SK-N-SH treated with all-trans-retinoic acid at 6 μM for 48 hours (cell line): Measurements from ENCODE around the gene MAGI3.
"Not testable (repeated sequence)": the region's sequence is repeated elsewhere in the genome, so short reads cannot be mapped to it uniquely, and the experiment has no call there.

Experiments used
- ATAC-seq: fragments of 200-7000 bp; cut with Tn5 transposase; 3 replicates; pipeline ENCODE4 v1.9.1; 2020; ENCODE audit warnings: mild to moderate bottlenecking, moderate library complexity
- ARNTL ChIP-seq: fragments of 450-650 bp; formaldehyde crosslinking; IDR thresholded peaks from 2 replicates; pipeline ENCODE4 v1.5.0; 2020; ENCODE audit warnings: low read depth, mild to moderate bottlenecking, moderate library complexity, borderline replicate concordance
- BACH2 ChIP-seq: fragments of 250-450 bp; sonication (Bioruptor Pico); IDR thresholded peaks from 2 replicates; pipeline ENCODE4 v1.9.0; 2021; ENCODE audit warnings: mild to moderate bottlenecking, borderline replicate concordance
- CREB5 ChIP-seq: fragments of 250-450 bp; sonication (Bioruptor Pico); IDR thresholded peaks from 2 replicates; pipeline ENCODE4 v1.5.1; 2020; ENCODE audit warnings: low read depth, mild to moderate bottlenecking, moderate library complexity
- CSDC2 ChIP-seq: fragments of 250-450 bp; sonication (Bioruptor Pico); IDR thresholded peaks from 2 replicates; pipeline ENCODE4 v1.5.0; 2020; ENCODE audit warnings: mild to moderate bottlenecking, moderate library complexity
- ESRRG ChIP-seq: fragments of 250-450 bp; sonication (Bioruptor Pico); IDR thresholded peaks from 2 replicates; pipeline ENCODE4 v1.6.1; 2021; ENCODE audit warnings: mild to moderate bottlenecking
- GLIS3 ChIP-seq: fragments of 250-450 bp; sonication (Bioruptor Pico); IDR thresholded peaks from 2 replicates; pipeline ENCODE4 v1.5.0; 2020; ENCODE audit warnings: mild to moderate bottlenecking, moderate library complexity
- ISL1 ChIP-seq: fragments of 250-450 bp; sonication (Bioruptor Pico); IDR thresholded peaks from 2 replicates; pipeline ENCODE4 v2.1.2; 2022; ENCODE audit warnings: mild to moderate bottlenecking, moderate library complexity
- PATZ1 ChIP-seq: fragments of 250-450 bp; sonication (Bioruptor Pico); IDR thresholded peaks from 2 replicates; pipeline ENCODE4 v1.8.0; 2020; ENCODE audit warnings: mild to moderate bottlenecking, moderate library complexity, borderline replicate concordance
- PPARA ChIP-seq: fragments of 250-450 bp; sonication (Bioruptor Pico); IDR thresholded peaks from 2 replicates; pipeline ENCODE4 v1.5.0; 2020; ENCODE audit warnings: mild to moderate bottlenecking, borderline replicate concordance
- RARB ChIP-seq: fragments of 250-450 bp; sonication (Bioruptor Pico); IDR thresholded peaks from 2 replicates; pipeline ENCODE4 v1.8.0; 2021; ENCODE audit warnings: mild to moderate bottlenecking, moderate library complexity
- SNAI2 ChIP-seq: fragments of 250-450 bp; sonication (Bioruptor Pico); IDR thresholded peaks from 2 replicates; pipeline ENCODE4 v1.5.0; 2020; ENCODE audit warnings: mild to moderate bottlenecking, moderate library complexity
- TCF4 ChIP-seq: fragments of 250-450 bp; sonication (Bioruptor Pico); IDR thresholded peaks from 2 replicates; pipeline ENCODE4 v1.8.0; 2021; ENCODE audit warnings: mild to moderate bottlenecking, moderate library complexity, borderline replicate concordance
- TOX ChIP-seq: fragments of 250-450 bp; sonication (Bioruptor Pico); IDR thresholded peaks from 2 replicates; pipeline ENCODE4 v1.8.0; 2021; ENCODE audit warnings: mild to moderate bottlenecking, moderate library complexity, borderline replicate concordance
- TSHZ2 ChIP-seq: fragments of 250-450 bp; sonication (Bioruptor Pico); IDR thresholded peaks from 2 replicates; pipeline ENCODE4 v1.5.0; 2020; ENCODE audit warnings: mild to moderate bottlenecking, moderate library complexity
- ZFP3 ChIP-seq: fragments of 250-450 bp; sonication (Bioruptor Pico); IDR thresholded peaks from 2 replicates; pipeline ENCODE4 v1.5.0; 2020; ENCODE audit warnings: mild to moderate bottlenecking, moderate library complexity
- ZNF565 ChIP-seq: fragments of 450-650 bp; formaldehyde crosslinking; conservative IDR thresholded peaks from 2 replicates; pipeline ENCODE4 v1.5.0; 2020; ENCODE audit warnings: low read depth, mild to moderate bottlenecking, moderate library complexity
- ZNF70 ChIP-seq: fragments of 450-650 bp; formaldehyde crosslinking; IDR thresholded peaks from 2 replicates; pipeline ENCODE4 v1.5.0; 2020; ENCODE audit warnings: mild to moderate bottlenecking, moderate library complexity
- ZNF8 ChIP-seq: fragments of 450-650 bp; formaldehyde crosslinking; IDR thresholded peaks from 2 replicates; pipeline ENCODE4 v1.5.0; 2020; ENCODE audit warnings: mild to moderate bottlenecking, moderate library complexity
- TF ChIP-seq, protein P1 (sequence below): fragments of 250-450 bp; sonication (Bioruptor Pico); IDR thresholded peaks from 2 replicates; pipeline ENCODE4 v1.5.1; 2021; ENCODE audit warnings: mild to moderate bottlenecking, moderate library complexity

Gene MAGI3

GRCh38 chr1:113415310-113416070 is 25.2 kb downstream of the MAGI3 start:
- peak; percentile 78 for ATAC-seq
- TF ChIP-seq TCF4 (CRISPR knock-in tag), result no peak
- no peak for TF ChIP-seq TSHZ2 (CRISPR knock-in tag)
- no peak for TF ChIP-seq ESRRG
- no peak for TF ChIP-seq SNAI2 (CRISPR knock-in tag)
- no peak for TF ChIP-seq ZNF70 (CRISPR knock-in tag)
- no peak for TF ChIP-seq ZFP3 (CRISPR knock-in tag)
- no peak for TF ChIP-seq CREB5
- no peak for TF ChIP-seq PATZ1 (CRISPR knock-in tag)
- TF ChIP-seq TOX (CRISPR knock-in tag), result no peak
- TF ChIP-seq ZNF8, result no peak
- no peak for TF ChIP-seq ISL1 (CRISPR knock-in tag)
- TF ChIP-seq ZNF565, result no peak
- no peak for TF ChIP-seq ARNTL (CRISPR knock-in tag)
- TF ChIP-seq, all 23 proteins: peak for 0

GRCh38 chr1:113416071-113416470 is 25.8 kb downstream of the MAGI3 start:
- not testable (repeated sequence) for ATAC-seq

DNA sequence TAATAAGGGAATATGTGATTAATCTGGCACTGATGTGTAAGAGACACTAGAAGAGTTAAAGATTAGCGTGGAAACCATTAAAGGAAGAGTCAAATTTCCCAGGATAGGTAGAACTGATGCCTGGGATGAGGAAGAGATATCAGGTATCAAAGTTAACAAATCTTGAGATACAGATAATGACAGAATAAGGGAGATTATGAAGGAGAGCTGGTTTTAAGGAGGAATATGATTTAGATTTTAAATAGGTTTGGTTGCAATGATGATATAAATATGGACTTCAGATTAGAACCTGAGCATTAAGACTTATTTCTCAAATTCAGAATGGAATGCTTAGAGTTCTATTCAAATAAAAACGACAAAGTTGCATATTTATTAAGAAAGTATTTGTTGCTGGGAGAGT is 26.2 kb downstream of the MAGI3 start:
- TF ChIP-seq PPARA (CRISPR knock-in tag) (no peak), TSHZ2 (CRISPR knock-in tag) (no peak)
- TF ChIP-seq, all 23 proteins: peak for 0
- ATAC-seq, result peak; percentile 37; the same call in 2 of the 3 replicates

GRCh38 chr1:113422315-113423068 is 32.2 kb downstream of the MAGI3 start:
- ATAC-seq, result no peak
- TF ChIP-seq TSHZ2 (CRISPR knock-in tag) (no peak), GLIS3 (no peak), ZNF70 (CRISPR knock-in tag) (no peak), ARNTL (CRISPR knock-in tag) (no peak), TOX (CRISPR knock-in tag) (no peak), RARB (no peak), ESRRG (no peak), PPARA (CRISPR knock-in tag) (no peak), BACH2 (no peak), CSDC2 (CRISPR knock-in tag) (no peak)
- TF ChIP-seq, protein P1, sequence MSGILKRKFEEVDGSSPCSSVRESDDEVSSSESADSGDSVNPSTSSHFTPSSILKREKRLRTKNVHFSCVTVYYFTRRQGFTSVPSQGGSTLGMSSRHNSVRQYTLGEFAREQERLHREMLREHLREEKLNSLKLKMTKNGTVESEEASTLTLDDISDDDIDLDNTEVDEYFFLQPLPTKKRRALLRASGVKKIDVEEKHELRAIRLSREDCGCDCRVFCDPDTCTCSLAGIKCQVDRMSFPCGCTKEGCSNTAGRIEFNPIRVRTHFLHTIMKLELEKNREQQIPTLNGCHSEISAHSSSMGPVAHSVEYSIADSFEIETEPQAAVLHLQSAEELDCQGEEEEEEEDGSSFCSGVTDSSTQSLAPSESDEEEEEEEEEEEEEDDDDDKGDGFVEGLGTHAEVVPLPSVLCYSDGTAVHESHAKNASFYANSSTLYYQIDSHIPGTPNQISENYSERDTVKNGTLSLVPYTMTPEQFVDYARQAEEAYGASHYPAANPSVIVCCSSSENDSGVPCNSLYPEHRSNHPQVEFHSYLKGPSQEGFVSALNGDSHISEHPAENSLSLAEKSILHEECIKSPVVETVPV (CRISPR knock-in tag), result no peak
